ELF-1 (cell line): ENCODE data around the gene ERVV-1.
"Not testable (repeated sequence)": the region's sequence is repeated elsewhere in the genome, so short reads cannot be mapped to it uniquely, and the experiment has no call there.

ENCODE experiments used
- DNase-seq: peaks from one replicate; pipeline ENCODE4 v3.0.0-alpha.2; 2016; ENCODE audit warnings: low read depth, low spot score

ERVV-1 gene

GRCh38 chr19:53013621-53014020 lies at the start of gene ERVV-1:
Gene ERVV-1 (plus strand): TSS chr19:53013921. CDS start chr19:53014091, 170 bp downstream.
- DNase-seq, result no peak

GRCh38 chr19:52967772-52968171 lies 45.9 kb upstream of the ERVV-1 start:
- DNase-seq, result no peak

GRCh38 chr19:52981329-52981728 lies 32.4 kb upstream of the ERVV-1 start:
- DNase-seq, result no peak

GRCh38 chr19:52983167-52983566 lies 30.6 kb upstream of the ERVV-1 start:
- not testable (repeated sequence) for DNase-seq

GRCh38 chr19:52987221-52987620 lies 26.5 kb upstream of the ERVV-1 start:
- DNase-seq, result no peak

- DNase-seq, result no peak
These were observed 25.2 kb upstream of the ERVV-1 start for GRCh38 chr19:52988506-52988905.

GRCh38 chr19:52990759-52991418 lies 22.8 kb upstream of the ERVV-1 start:
- no peak for DNase-seq

GRCh38 chr19:52991484-52991883 lies 22.2 kb upstream of the ERVV-1 start:
- DNase-seq, result no peak

GRCh38 chr19:52992109-52993004 lies 21.4 kb upstream of the ERVV-1 start:
- no peak for DNase-seq

- DNase-seq, result peak; percentile 91
These were observed 20.2 kb upstream of the ERVV-1 start for GRCh38 chr19:52993342-52994178.

GRCh38 chr19:52995711-52996110 lies 18.0 kb upstream of the ERVV-1 start:
- no peak for DNase-seq

GRCh38 chr19:52997975-52998374 lies 15.7 kb upstream of the ERVV-1 start:
- no peak for DNase-seq

GRCh38 chr19:53002479-53002878 lies 11.2 kb upstream of the ERVV-1 start:
- peak; percentile 55 for DNase-seq

- DNase-seq, result peak; percentile 62
These were observed 9.5 kb upstream of the ERVV-1 start for GRCh38 chr19:53004242-53004641.

GRCh38 chr19:53007200-53007599 lies 6.5 kb upstream of the ERVV-1 start:
- DNase-seq, result no peak

- peak; percentile 44 for DNase-seq
These were observed 6.1 kb upstream of the ERVV-1 start for GRCh38 chr19:53007606-53008005.

- DNase-seq, result no peak
These were observed 5.5 kb upstream of the ERVV-1 start for GRCh38 chr19:53008061-53008778.

GRCh38 chr19:53010494-53010893 lies 3.2 kb upstream of the ERVV-1 start:
- peak; percentile 78 for DNase-seq

GRCh38 chr19:53012006-53012405 lies 1.7 kb upstream of the ERVV-1 start:
- no peak for DNase-seq

- DNase-seq, result no peak
These were observed 1.4 kb downstream of the ERVV-1 start for GRCh38 chr19:53015159-53015558.

- DNase-seq, result no peak
These were observed 2.0 kb downstream of the ERVV-1 start for GRCh38 chr19:53015730-53016129.
